H1 (cell line): ENCODE data around the gene MGRN1. TPM values are rescaled to one million over a fixed set of nuclear protein-coding genes. Genes with fewer than 3 reads are reported as not detected.

Source experiments
- CTCF ChIA-PET: fragments of 300-600 bp; sonication (Branson Sonifier 250); formaldehyde crosslinking; loops from one replicate; lab custom pipeline; 2021; ENCODE audit not compliant: partially characterized antibody; lab: Charles Lee
- POLR2A ChIA-PET: fragments of 300-600 bp; sonication (Branson Sonifier 250); formaldehyde crosslinking; loops from one replicate; lab custom pipeline; 2021; ENCODE audit warnings: inconsistent platforms; ENCODE audit not compliant: partially characterized antibody; lab: Charles Lee
- DNase-seq, 2 experiments: peaks; one replicate each; pipeline versions ENCODE4 v3.0.0 to v3.0.0-alpha.2; 2010 to 2022; ENCODE audit warnings: low spot score in 2 of 2, low read depth in 1 of 2, mixed read lengths in 1 of 2
- FAIRE-seq: peaks from 2 replicates; lab custom pipeline; 2011; peaks lifted over from hg19 to GRCh38; lab: Jason Lieb, UNC
- H2AFZ ChIP-seq: 2 replicates; pipeline ENCODE4 v1.8.1; 2012; ENCODE audit warnings: low read length, inconsistent platforms
- H2AK5ac ChIP-seq: 2 replicates; pipeline ENCODE4 v1.6.1; 2013; ENCODE audit warnings: low read depth, low read length
- H2BK120ac ChIP-seq: replicated peaks from 2 replicates; pipeline ENCODE3; 2013; ENCODE audit warnings: low read depth, low read length, inconsistent platforms
- H2BK12ac ChIP-seq: 2 replicates; pipeline ENCODE4 v1.6.1; 2013; ENCODE audit warnings: low read depth, low read length
- H2BK15ac ChIP-seq: 2 replicates; pipeline ENCODE4 v1.6.1; 2013; ENCODE audit warnings: low read length
- H2BK20ac ChIP-seq: 2 replicates; pipeline ENCODE4 v1.6.1; 2013; ENCODE audit warnings: low read length
- H2BK5ac ChIP-seq: 2 replicates; pipeline ENCODE4 v1.6.1; 2013; ENCODE audit warnings: low read depth, low read length
- H3K14ac ChIP-seq: 2 replicates; pipeline ENCODE4 v1.6.1; 2013; ENCODE audit warnings: inconsistent platforms; ENCODE audit not compliant: insufficient read length
- H3K18ac ChIP-seq: 2 replicates; pipeline ENCODE4 v1.6.1; 2013; ENCODE audit warnings: low read length; ENCODE audit errors: extremely low read depth
- H3K23ac ChIP-seq: 2 replicates; pipeline ENCODE4 v1.6.1; 2013; ENCODE audit warnings: inconsistent platforms; ENCODE audit not compliant: insufficient read length
- H3K23me2 ChIP-seq: 2 replicates; pipeline ENCODE4 v1.6.1; 2013; ENCODE audit warnings: low read depth, low read length
- H3K27ac ChIP-seq: 2 replicates; pipeline ENCODE4 v1.6.1; 2011; ENCODE audit warnings: low read depth, low read length, inconsistent platforms
- H3K27me3 ChIP-seq, 4 experiments: replicated peaks in 1 of 4; 1 replicate in 1 of 4; 2 replicates in 3 of 4; pipeline versions ENCODE4 v1.6.1 to v1.8.1; 2011 to 2013; ENCODE audit warnings: low read length in 3 of 4, mild to moderate bottlenecking in 3 of 4, inconsistent platforms in 2 of 4, mixed read lengths in 2 of 4, moderate library complexity in 1 of 4; ENCODE audit not compliant: control insufficient read depth in 3 of 4, insufficient read depth in 3 of 4; ENCODE audit errors: extremely low read depth in 1 of 4
- H3K36me3 ChIP-seq, 4 experiments: 2 replicates each; pipeline versions ENCODE4 v1.6.1 to v1.8.1; 2011 to 2013; ENCODE audit warnings: mild to moderate bottlenecking in 4 of 4, low read length in 3 of 4, moderate library complexity in 2 of 4, control low read depth in 1 of 4, inconsistent platforms in 1 of 4; ENCODE audit not compliant: insufficient read depth in 4 of 4, control insufficient read depth in 2 of 4
- H3K4ac ChIP-seq: replicated peaks from 2 replicates; pipeline ENCODE3; 2013; ENCODE audit warnings: low read length, low read depth, mixed read lengths, inconsistent platforms; ENCODE audit not compliant: insufficient read length
- H3K4me1 ChIP-seq, 4 experiments: replicated peaks in 1 of 4; 1 replicate in 1 of 4; 2 replicates in 3 of 4; pipeline versions ENCODE4 v1.6.1 to v1.8.1; 2011 to 2013; ENCODE audit warnings: low read length in 3 of 4, inconsistent platforms in 2 of 4, mixed read lengths in 1 of 4; ENCODE audit not compliant: insufficient read depth in 4 of 4, control insufficient read depth in 3 of 4
- H3K4me2 ChIP-seq, 2 experiments: 2 replicates each; pipeline versions ENCODE4 v1.6.1 to v1.8.1; 2011 to 2013; ENCODE audit warnings: low read depth in 2 of 2, low read length in 2 of 2, control low read depth in 1 of 2, inconsistent platforms in 1 of 2, mild to moderate bottlenecking in 1 of 2; ENCODE audit not compliant: insufficient read depth in 1 of 2
- H3K4me3 ChIP-seq, 4 experiments: fragments of 200-600, 300-600 bp in 1 of 4; sonication (generic), shearing (Covaris generic), sonication (Bioruptor Twin) in 1 of 4; 2 replicates each; pipeline versions ENCODE4 v1.5.1 to v1.8.1; 2011 to 2016; ENCODE audit warnings: low read length in 4 of 4, low read depth in 3 of 4, control low read depth in 2 of 4, inconsistent platforms in 2 of 4, mild to moderate bottlenecking in 2 of 4, mixed read lengths in 1 of 4, moderate library complexity in 1 of 4; ENCODE audit not compliant: insufficient read depth in 2 of 4; ENCODE audit errors: extremely low read depth in 1 of 4
- H3K56ac ChIP-seq: replicated peaks from 2 replicates; pipeline ENCODE3; 2013; ENCODE audit warnings: low read depth, mild to moderate bottlenecking, mixed read lengths, low read length, inconsistent platforms; ENCODE audit not compliant: insufficient read length
- H3K79me1 ChIP-seq: 2 replicates; pipeline ENCODE4 v1.6.1; 2013; ENCODE audit warnings: low read depth, low read length, control low read depth
- H3K79me2 ChIP-seq, 2 experiments: 2 replicates each; pipeline versions ENCODE4 v1.6.1 to v1.8.1; 2012 to 2013; ENCODE audit warnings: low read length in 2 of 2, mild to moderate bottlenecking in 2 of 2, inconsistent platforms in 1 of 2; ENCODE audit not compliant: insufficient read depth in 2 of 2, control insufficient read depth in 1 of 2
- H3K9ac ChIP-seq, 4 experiments: replicated peaks in 1 of 4; 1 replicate in 1 of 4; 2 replicates in 3 of 4; pipeline versions ENCODE4 v1.6.1 to v1.8.1; 2011 to 2013; ENCODE audit warnings: low read depth in 3 of 4, low read length in 3 of 4, control low read depth in 2 of 4, mild to moderate bottlenecking in 2 of 4, moderate library complexity in 2 of 4, inconsistent platforms in 1 of 4; ENCODE audit errors: extremely low read depth in 1 of 4
- H3K9me3 ChIP-seq, 2 experiments: 2 replicates each; pipeline versions ENCODE4 v1.6.1 to v1.8.1; 2012 to 2013; ENCODE audit warnings: mild to moderate bottlenecking in 2 of 2, moderate library complexity in 2 of 2, control low read depth in 1 of 2, inconsistent platforms in 1 of 2, low read depth in 1 of 2, low read length in 1 of 2, mixed read lengths in 1 of 2; ENCODE audit not compliant: insufficient read depth in 2 of 2
- H4K20me1 ChIP-seq, 2 experiments: replicated peaks in 1 of 2; 2 replicates each; pipeline versions ENCODE3 to v1.8.1; 2011 to 2013; ENCODE audit warnings: inconsistent platforms in 2 of 2, low read length in 2 of 2, mild to moderate bottlenecking in 1 of 2; ENCODE audit not compliant: insufficient read depth in 2 of 2, control insufficient read depth in 1 of 2
- H4K5ac ChIP-seq: 2 replicates; pipeline ENCODE4 v1.6.1; 2013; ENCODE audit warnings: low read length, low read depth, mixed read lengths, inconsistent platforms; ENCODE audit not compliant: insufficient read length
- H4K8ac ChIP-seq: 2 replicates; pipeline ENCODE4 v1.8.0; 2013; ENCODE audit warnings: mild to moderate bottlenecking, moderate library complexity, low read length, inconsistent platforms; ENCODE audit not compliant: insufficient read depth; ENCODE audit errors: extremely low read depth
- H4K91ac ChIP-seq: replicated peaks from 2 replicates; pipeline ENCODE3; 2013; ENCODE audit warnings: low read length, mixed read lengths, inconsistent platforms; ENCODE audit not compliant: insufficient read length
- EGR1 ChIP-seq: IDR thresholded peaks from 2 replicates; pipeline ENCODE4 v1.6.1; 2011; ENCODE audit warnings: low read depth, low read length, borderline replicate concordance
- HDAC6 ChIP-seq: IDR thresholded peaks from one replicate; pipeline ENCODE4 v1.7.1; 2012; ENCODE audit warnings: low read depth, mild to moderate bottlenecking, inconsistent platforms, low read length, moderate library complexity
- POU5F1 ChIP-seq: IDR thresholded peaks from 2 replicates; pipeline ENCODE4 v1.6.1; 2011; ENCODE audit warnings: low read depth, mild to moderate bottlenecking, low read length, moderate library complexity
- RXRA ChIP-seq: IDR thresholded peaks from 2 replicates; pipeline ENCODE4 v1.6.1; 2011; ENCODE audit warnings: low read depth, mild to moderate bottlenecking, low read length, moderate library complexity; ENCODE audit not compliant: insufficient read depth
- TAF7 ChIP-seq: optimal IDR thresholded peaks from 2 replicates; pipeline ENCODE3; 2011; ENCODE audit warnings: low read depth, mild to moderate bottlenecking, inconsistent platforms, low read length, moderate library complexity, borderline replicate concordance
- YY1 ChIP-seq: IDR thresholded peaks from 2 replicates; pipeline ENCODE4 v1.6.1; 2011; ENCODE audit warnings: low read depth, mild to moderate bottlenecking, low read length
- WGBS, 2 experiments: shearing (Covaris generic) in 1 of 2; methylation state at CpG; one replicate each; pipeline versions ENCODE4 v1.1.6 to v1.1.7; 2013 to 2015; ENCODE audit warnings: low lambda C conversion rate in 2 of 2, mixed read lengths in 2 of 2, inconsistent platforms in 1 of 2, low coverage in 1 of 2, missing lambda C conversion rate in 1 of 2; ENCODE audit not compliant: insufficient replicate concordance in 2 of 2, insufficient coverage in 1 of 2, insufficient read length in 1 of 2; ENCODE audit errors: extremely low coverage in 1 of 2, missing lambda C conversion rate in 1 of 2; 5-methylcytosine and 5-hydroxymethylcytosine counted together
- polyA plus RNA-seq, 7 experiments: library from polyadenylated mRNA; depleted of rRNA in 3 of 7; stranded (reverse) in 5 of 7; unstranded in 2 of 7; fragments of >200 nt in 5 of 7; fragments of 200-250 nt in 2 of 7; gene quantifications; 1 replicate in 5 of 7; 2 replicates in 1 of 7; 4 replicates in 1 of 7; pipeline versions ENCODE4 v1.2.1 to v1.2.3, GENCODE V29; 2011 to 2013; ENCODE audit warnings: missing spikeins in 2 of 7, mixed read lengths in 2 of 7
- total RNA-seq: library from RNA; stranded (reverse); fragmentation: NEBNext Ultra II Directional; extraction: Animal tissue kit (Norgen Biotek cat#: 25700); gene quantifications from 2 replicates; pipeline ENCODE4 v1.2.1, GENCODE V29; 2021
- TF ChIP-seq, protein P1 (sequence below): IDR thresholded peaks from 2 replicates; pipeline ENCODE4 v1.6.1; 2012; ENCODE audit warnings: low read length, inconsistent platforms

Gene MGRN1
- total and polyA plus RNA-seq, 2 of the 8 experiments (the other 6 are each of a cell fraction or from before 2014, with no cell fraction given) = 15.0 to 82.3 TPM

DNA sequence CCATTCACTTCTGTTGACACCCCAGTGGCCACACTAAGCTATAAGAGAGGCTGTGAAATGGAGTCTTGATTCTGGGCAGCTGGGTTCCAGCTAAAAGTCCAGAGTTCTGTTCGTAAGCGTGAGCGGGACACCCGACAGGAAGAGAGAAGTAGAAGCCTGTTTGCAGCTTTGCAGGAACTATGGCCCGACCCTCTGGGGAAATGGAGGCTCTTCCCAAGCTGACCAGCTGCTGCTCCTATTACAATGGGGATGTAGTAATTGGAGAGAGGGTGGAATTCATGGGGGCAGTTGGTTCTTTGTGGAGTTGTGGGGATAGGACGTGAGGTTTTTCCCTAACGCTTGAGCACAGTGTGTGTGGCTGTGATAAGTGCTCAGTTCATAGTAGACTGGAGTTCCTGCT, 38.3 kb upstream of the MGRN1 start:
- H2BK15ac ChIP-seq = 0 out of 2 replicates have a peak overlapping the region, but pooled peaks have one; percentile 48
- no peak overlapping the region for H3K23ac ChIP-seq
- H4K20me1 ChIP-seq = peaks cover 0 to 2% of the 10 kb centered on the region in 2 experiments
- H3K4ac ChIP-seq = no peak overlapping the region
- no peaks in the 10 kb centered on the region; a peak in 1 of 7 replicates for H3K27me3 ChIP-seq
- no peak overlapping the region for H3K56ac ChIP-seq
- H3K27ac ChIP-seq = no peak overlapping the region
- no peak overlapping the region for H2AFZ ChIP-seq
- no peak overlapping the region for H2AK5ac ChIP-seq
- H3K4me2 ChIP-seq = no peak overlapping the region
- H2BK20ac ChIP-seq = no peak overlapping the region
- no peak overlapping the region for H3K14ac ChIP-seq
- no peak overlapping the region for H3K4me3 ChIP-seq
- 94% methylated on average over 7 of the region's 7 CpGs; no CpG with 5 or more reads in 1 of the 2 experiments for WGBS, 2 experiments
- ChIA-PET CTCF (interaction anchor here (0.6 to 8.9 kb wide), 36 partner anchors 9 to 212 kb away, joined by 3 to 157 read pairs (median 6); partner anchors contain the start of genes C16orf96, CDIP1 and MGRN1), POLR2A (interaction anchor here (0.9 to 2.4 kb wide), 8 partner anchors 13 to 78 kb away, joined by 3 to 9 read pairs (median 4); no protein-coding TSS in a partner anchor)
- H3K79me1 ChIP-seq = no peaks in the 10 kb centered on the region
- H3K4me1 ChIP-seq = no peaks in the 10 kb centered on the region; a peak in 1 of 7 replicates
- FAIRE-seq = no peak
- H2BK12ac ChIP-seq = 0 out of 2 replicates have a peak overlapping the region, but pooled peaks have one; percentile 62
- H2BK120ac ChIP-seq = no peak overlapping the region
- no peaks in the 10 kb centered on the region for H3K36me3 ChIP-seq
- no peaks in the 10 kb centered on the region for H3K79me2 ChIP-seq
- DNase-seq = no peak
- H4K91ac ChIP-seq = no peak overlapping the region
- H4K8ac ChIP-seq = no peak overlapping the region
- no peak overlapping the region for H3K18ac ChIP-seq
- H3K23me2 ChIP-seq = no peaks in the 10 kb centered on the region
- no peak overlapping the region for H2BK5ac ChIP-seq
- H3K9me3 ChIP-seq = peaks cover 8% of the 10 kb centered on the region in 2 experiments; a peak in 3 of 4 replicates
- H3K9ac ChIP-seq = no peak overlapping the region
- no peak overlapping the region for H4K5ac ChIP-seq
- no peak for TF ChIP-seq POU5F1
- no peak for TF ChIP-seq EGR1
- no peak for TF ChIP-seq HDAC6
- TF ChIP-seq RXRA = no peak
- TF ChIP-seq YY1 = no peak
- no peak for TF ChIP-seq TAF7
- TF ChIP-seq, protein P1, sequence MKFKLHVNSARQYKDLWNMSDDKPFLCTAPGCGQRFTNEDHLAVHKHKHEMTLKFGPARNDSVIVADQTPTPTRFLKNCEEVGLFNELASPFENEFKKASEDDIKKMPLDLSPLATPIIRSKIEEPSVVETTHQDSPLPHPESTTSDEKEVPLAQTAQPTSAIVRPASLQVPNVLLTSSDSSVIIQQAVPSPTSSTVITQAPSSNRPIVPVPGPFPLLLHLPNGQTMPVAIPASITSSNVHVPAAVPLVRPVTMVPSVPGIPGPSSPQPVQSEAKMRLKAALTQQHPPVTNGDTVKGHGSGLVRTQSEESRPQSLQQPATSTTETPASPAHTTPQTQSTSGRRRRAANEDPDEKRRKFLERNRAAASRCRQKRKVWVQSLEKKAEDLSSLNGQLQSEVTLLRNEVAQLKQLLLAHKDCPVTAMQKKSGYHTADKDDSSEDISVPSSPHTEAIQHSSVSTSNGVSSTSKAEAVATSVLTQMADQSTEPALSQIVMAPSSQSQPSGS = no peak
